CD4-positive, alpha-beta T cell (primary cell): ENCODE measurements around the gene GALNT14. TPM values are rescaled to one million over a fixed set of nuclear protein-coding genes. Genes with fewer than 3 reads are reported as not detected.

Experiments used
- ATAC-seq: fragments of 200-7000 bp; cut with Tn5 transposase; one replicate; pipeline ENCODE4 v1.10.0; 2022; ENCODE audit warnings: mild to moderate bottlenecking; ENCODE audit not compliant: poor library complexity
- CTCF ChIA-PET: fragments of 350-600 bp; sonication (Branson Sonifier 250); formaldehyde crosslinking; loops from one replicate; lab custom pipeline; 2021; ENCODE audit warnings: antibody characterized with exemption, inconsistent platforms; lab: Charles Lee
- POLR2A ChIA-PET: fragments of 350-600 bp; sonication (Branson Sonifier 250); formaldehyde crosslinking; loops from one replicate; lab custom pipeline; 2021; ENCODE audit warnings: antibody characterized with exemption, inconsistent platforms; lab: Charles Lee
- DNase-seq, 14 experiments: peaks; one replicate each; pipeline ENCODE4 v3.0.0-alpha.2; 2013 to 2020; ENCODE audit warnings: mixed read lengths in 2 of 14
- H3K27ac ChIP-seq, 2 donors: one replicate each; pipeline versions ENCODE4 v1.5.1 to v1.7.0; 2013; ENCODE audit warnings: low read length in 2 of 2, low read depth in 1 of 2, mild to moderate bottlenecking in 1 of 2
- H3K27me3 ChIP-seq, 2 experiments: 1 replicate in 1 of 2; 2 replicates in 1 of 2; pipeline versions ENCODE4 v1.6.1 to v1.7.0; 2013; ENCODE audit warnings: low read length in 2 of 2, control low read depth in 1 of 2, mild to moderate bottlenecking in 1 of 2, moderate library complexity in 1 of 2; ENCODE audit not compliant: insufficient read depth in 2 of 2, control insufficient read depth in 1 of 2
- H3K36me3 ChIP-seq: one replicate; pipeline ENCODE4 v1.6.1; 2013; ENCODE audit warnings: low read length, control low read depth; ENCODE audit not compliant: insufficient read depth
- H3K4me1 ChIP-seq: one replicate; pipeline ENCODE4 v1.6.1; 2013; ENCODE audit warnings: low read length, control low read depth; ENCODE audit not compliant: insufficient read depth
- H3K4me3 ChIP-seq: one replicate; pipeline ENCODE4 v1.5.1; 2013; ENCODE audit warnings: mild to moderate bottlenecking, low read length, moderate library complexity
- H3K9me3 ChIP-seq, 2 experiments: 1 replicate in 1 of 2; 2 replicates in 1 of 2; pipeline versions ENCODE4 v1.6.1 to v1.7.0; 2013; ENCODE audit warnings: low read length in 2 of 2, mild to moderate bottlenecking in 2 of 2, control low read depth in 1 of 2, moderate library complexity in 1 of 2; ENCODE audit not compliant: control insufficient read depth in 1 of 2, insufficient read depth in 1 of 2
- H3K27ac Mint-ChIP-seq: one replicate; pipeline ENCODE4 v1.8.0; 2020; ENCODE audit warnings: mixed read lengths
- H3K27me3 Mint-ChIP-seq: one replicate; pipeline ENCODE4 v1.8.0; 2021; ENCODE audit warnings: mixed read lengths
- H3K36me3 Mint-ChIP-seq: one replicate; pipeline ENCODE4 v1.8.0; 2021; ENCODE audit warnings: low read depth, mixed read lengths
- H3K4me1 Mint-ChIP-seq: one replicate; pipeline ENCODE4 v1.8.0; 2021; ENCODE audit warnings: low read depth, mixed read lengths
- H3K4me3 Mint-ChIP-seq: one replicate; pipeline ENCODE4 v1.8.0; 2020; ENCODE audit warnings: mild to moderate bottlenecking, mixed read lengths
- H3K9me3 Mint-ChIP-seq: one replicate; pipeline ENCODE4 v1.8.0; 2020; ENCODE audit warnings: mixed read lengths
- intact Hi-C, 2 experiments: fragments of 100-400 bp; cut with DNase I in 1 of 2; cut with micrococcal nuclease in 1 of 2; formaldehyde crosslinking; loops; one replicate each; pipeline versions ENCODE4 v1.15.1 to v1.9.0; 2023 to 2025; cut with DNase I, micrococcal nuclease
- total RNA-seq, 174 experiments: library from RNA in 2 of 174; stranded (reverse) in 2 of 174; gene quantifications; one replicate each; pipeline ENCODE4 v1.2.3 and lab custom pipeline; 2021 to 2026
- TF ChIP-seq, protein P1 (sequence below): fragments of 200-600 bp; IDR thresholded peaks from one replicate; pipeline ENCODE4 v1.8.0; 2022; ENCODE audit warnings: antibody characterized with exemption, mild to moderate bottlenecking

GALNT14 gene
- total RNA-seq, 2 experiments from 2014 or later = not detected

DNA sequence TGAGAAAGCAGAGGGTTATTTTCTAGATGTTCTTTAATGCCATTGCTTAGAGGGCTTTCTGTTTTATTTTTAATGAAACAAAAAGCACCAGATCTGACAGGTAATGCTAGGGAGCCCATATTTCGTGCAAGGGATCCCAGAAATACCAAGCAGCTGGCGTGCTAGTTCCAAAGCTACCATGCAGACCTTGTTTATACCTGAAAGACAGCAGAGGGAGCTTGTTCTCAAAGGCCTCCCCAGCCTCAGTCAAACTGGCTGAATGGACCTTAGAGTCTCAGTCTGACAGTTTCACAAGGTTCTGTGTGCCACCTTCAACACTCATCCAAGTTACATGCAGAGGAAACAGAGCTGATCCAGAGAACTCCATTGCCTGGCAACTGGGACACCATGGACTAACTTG is 48.6 kb downstream of the GALNT14 start:
- no peaks in the 10 kb centered on the region for H3K36me3 Mint-ChIP-seq
- Histone ChIP-seq H3K9me3 (no peaks in the 10 kb centered on the region), H3K27me3 (peaks cover 2 to 3% of the 10 kb centered on the region in 2 experiments), H3K36me3 (no peaks in the 10 kb centered on the region), H3K4me3 (no peak overlapping the region), H3K27ac (no peak overlapping the region), H3K4me1 (no peaks in the 10 kb centered on the region)
- no peaks in the 10 kb centered on the region for H3K9me3 Mint-ChIP-seq
- ChIA-PET CTCF (no interaction called here), POLR2A (no interaction called here)
- peaks cover 10% of the 10 kb centered on the region for H3K27me3 Mint-ChIP-seq
- H3K4me1 Mint-ChIP-seq = no peaks in the 10 kb centered on the region
- no peak overlapping the region for H3K4me3 Mint-ChIP-seq
- TF ChIP-seq, protein P1, sequence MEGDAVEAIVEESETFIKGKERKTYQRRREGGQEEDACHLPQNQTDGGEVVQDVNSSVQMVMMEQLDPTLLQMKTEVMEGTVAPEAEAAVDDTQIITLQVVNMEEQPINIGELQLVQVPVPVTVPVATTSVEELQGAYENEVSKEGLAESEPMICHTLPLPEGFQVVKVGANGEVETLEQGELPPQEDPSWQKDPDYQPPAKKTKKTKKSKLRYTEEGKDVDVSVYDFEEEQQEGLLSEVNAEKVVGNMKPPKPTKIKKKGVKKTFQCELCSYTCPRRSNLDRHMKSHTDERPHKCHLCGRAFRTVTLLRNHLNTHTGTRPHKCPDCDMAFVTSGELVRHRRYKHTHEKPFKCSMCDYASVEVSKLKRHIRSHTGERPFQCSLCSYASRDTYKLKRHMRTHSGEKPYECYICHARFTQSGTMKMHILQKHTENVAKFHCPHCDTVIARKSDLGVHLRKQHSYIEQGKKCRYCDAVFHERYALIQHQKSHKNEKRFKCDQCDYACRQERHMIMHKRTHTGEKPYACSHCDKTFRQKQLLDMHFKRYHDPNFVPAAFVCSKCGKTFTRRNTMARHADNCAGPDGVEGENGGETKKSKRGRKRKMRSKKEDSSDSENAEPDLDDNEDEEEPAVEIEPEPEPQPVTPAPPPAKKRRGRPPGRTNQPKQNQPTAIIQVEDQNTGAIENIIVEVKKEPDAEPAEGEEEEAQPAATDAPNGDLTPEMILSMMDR = no peak
- DNase-seq = no peak
- no peak overlapping the region for H3K27ac Mint-ChIP-seq
- ATAC-seq = no peak
- intact Hi-C loops = no loop called here

DNA sequence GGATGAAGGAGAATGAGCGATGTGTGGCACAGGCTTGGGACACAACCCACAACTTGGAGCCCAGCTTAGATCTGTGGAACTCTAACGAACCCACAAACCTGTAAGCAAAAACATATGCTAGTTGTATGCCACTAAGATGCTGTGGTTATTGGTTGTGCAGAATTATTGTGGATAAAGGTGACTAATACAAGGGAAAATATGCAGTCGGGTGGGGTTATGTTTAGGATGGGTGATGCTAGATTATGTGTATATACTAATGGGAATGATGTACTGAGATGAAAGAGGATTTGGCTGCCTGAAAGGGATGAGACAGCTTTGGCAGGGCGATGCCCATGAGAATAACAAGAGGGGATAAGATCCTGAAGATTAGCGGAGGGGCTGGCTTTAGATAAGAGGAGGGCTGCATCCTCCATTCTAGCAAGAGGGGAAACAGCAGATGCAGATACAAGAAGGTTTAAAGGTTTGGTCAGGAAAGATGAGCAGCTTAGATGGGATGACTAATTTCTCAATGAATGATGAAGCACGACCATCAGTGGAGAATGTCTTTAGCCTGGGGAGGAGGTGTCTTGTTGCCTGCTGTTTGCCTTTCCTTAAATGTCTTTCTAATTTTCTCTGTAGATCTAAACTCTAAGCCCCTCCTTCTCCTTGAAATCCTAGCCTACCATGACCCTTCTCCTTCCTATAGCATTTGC is 49.6 kb downstream of the GALNT14 start:
- CTCF ChIA-PET = no interaction called here
- H3K4me3 ChIP-seq = no peak overlapping the region
- no peaks in the 10 kb centered on the region for H3K4me1 ChIP-seq
- no peak overlapping the region for H3K27ac Mint-ChIP-seq
- POLR2A ChIA-PET = no interaction called here
- ATAC-seq (no peak), DNase-seq (no peak)
- no peak overlapping the region for H3K4me3 Mint-ChIP-seq
- peaks cover 2 to 3% of the 10 kb centered on the region in 2 experiments for H3K27me3 ChIP-seq
- no peaks in the 10 kb centered on the region for H3K36me3 ChIP-seq
- H3K27ac ChIP-seq = no peak overlapping the region
- no peaks in the 10 kb centered on the region for H3K9me3 Mint-ChIP-seq
- H3K36me3 Mint-ChIP-seq = no peaks in the 10 kb centered on the region
- intact Hi-C loops = no loop called here
- peaks cover 6% of the 10 kb centered on the region for H3K27me3 Mint-ChIP-seq
- H3K4me1 Mint-ChIP-seq = no peaks in the 10 kb centered on the region
- H3K9me3 ChIP-seq = no peaks in the 10 kb centered on the region
- TF ChIP-seq, protein P1 = no peak

DNA sequence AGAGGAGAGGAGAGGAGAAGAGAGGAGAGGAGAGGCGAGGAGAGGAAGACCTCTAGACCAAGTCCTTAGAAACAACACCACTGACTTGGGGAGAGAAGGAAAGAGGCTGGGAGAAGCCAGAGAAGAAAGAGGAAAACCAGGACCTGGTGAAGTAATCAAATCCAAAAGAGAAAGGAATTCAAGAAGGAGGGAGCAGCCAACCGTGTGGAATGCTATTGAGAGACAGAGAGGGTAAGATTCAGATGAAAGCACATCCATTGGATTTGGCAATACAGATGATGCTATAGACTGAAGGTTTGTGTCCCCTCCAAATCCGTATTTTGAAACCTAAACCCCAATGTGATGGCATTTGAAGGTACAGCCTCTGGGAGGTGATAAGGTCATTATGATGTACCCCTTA is 50.7 kb downstream of the GALNT14 start:
- ChIA-PET POLR2A (no interaction called here), CTCF (no interaction called here)
- H3K4me3 Mint-ChIP-seq = no peak overlapping the region
- H3K36me3 ChIP-seq = no peaks in the 10 kb centered on the region
- no peak overlapping the region for H3K27ac ChIP-seq
- intact Hi-C loops = no loop called here
- no peaks in the 10 kb centered on the region for H3K4me1 ChIP-seq
- no peak overlapping the region for H3K4me3 ChIP-seq
- H3K27me3 Mint-ChIP-seq = peaks cover 12% of the 10 kb centered on the region
- H3K4me1 Mint-ChIP-seq = no peaks in the 10 kb centered on the region
- H3K36me3 Mint-ChIP-seq = no peaks in the 10 kb centered on the region
- TF ChIP-seq, protein P1 = no peak
- H3K27ac Mint-ChIP-seq = no peak overlapping the region
- no peaks in the 10 kb centered on the region for H3K9me3 Mint-ChIP-seq
- ATAC-seq (no peak), DNase-seq (no peak)
- H3K9me3 ChIP-seq = no peaks in the 10 kb centered on the region
- H3K27me3 ChIP-seq = peaks cover 2 to 3% of the 10 kb centered on the region in 2 experiments
